ENCODE results near the gene OR4D10.

The OR4D10 gene

DNA sequence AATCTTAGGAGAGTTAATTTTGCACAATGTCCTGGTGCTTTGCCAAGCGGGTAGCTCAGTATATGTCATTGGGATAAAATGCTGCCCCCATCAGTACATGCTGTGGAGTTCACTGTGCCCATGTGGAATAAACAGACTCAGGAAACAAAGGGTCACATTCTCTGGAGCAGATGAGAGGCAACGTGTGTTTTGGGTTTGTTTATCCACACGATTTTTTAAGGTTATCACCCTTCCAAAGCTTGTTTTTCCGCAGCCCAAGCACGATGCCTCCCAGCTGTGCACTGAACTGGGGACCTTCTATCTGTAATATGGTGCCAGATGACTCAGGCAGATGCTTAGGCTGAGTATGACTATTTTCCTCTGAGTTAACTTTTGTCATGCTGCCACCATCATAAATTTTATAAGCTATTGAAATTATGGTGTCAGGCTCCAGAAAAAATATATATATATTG lies 9.9 kb upstream of the OR4D10 start:
- DNase-seq = no peak
- H3K27me3 Mint-ChIP-seq (ENCODE audit: low read depth, poor library complexity) = no peaks in the 10 kb centered on the region
- H3K9me3 Mint-ChIP-seq = peaks cover 8% of the 10 kb centered on the region
- H3K27ac Mint-ChIP-seq = no peak overlapping the region
- no peaks in the 10 kb centered on the region for H3K36me3 Mint-ChIP-seq (ENCODE audit: low read depth)
- no peaks in the 10 kb centered on the region for H3K4me1 Mint-ChIP-seq
- no peak for TF ChIP-seq CTCF (IDR thresholded peaks at IDR 0.05)
- H3K4me3 Mint-ChIP-seq = no peak overlapping the region

GRCh38 chr11:59475176-59475575 lies 2.1 kb downstream of the OR4D10 start:
- Mint-ChIP-seq H3K27ac (no peak overlapping the region), H3K4me3 (no peak overlapping the region), H3K36me3 (ENCODE audit: low read depth) (no peaks in the 10 kb centered on the region), H3K9me3 (no peaks in the 10 kb centered on the region), H3K4me1 (no peaks in the 10 kb centered on the region), H3K27me3 (ENCODE audit: low read depth, poor library complexity) (peaks cover 4% of the 10 kb centered on the region)
- no peak for DNase-seq
- TF ChIP-seq CTCF (IDR thresholded peaks at IDR 0.05) = no peak

DNA sequence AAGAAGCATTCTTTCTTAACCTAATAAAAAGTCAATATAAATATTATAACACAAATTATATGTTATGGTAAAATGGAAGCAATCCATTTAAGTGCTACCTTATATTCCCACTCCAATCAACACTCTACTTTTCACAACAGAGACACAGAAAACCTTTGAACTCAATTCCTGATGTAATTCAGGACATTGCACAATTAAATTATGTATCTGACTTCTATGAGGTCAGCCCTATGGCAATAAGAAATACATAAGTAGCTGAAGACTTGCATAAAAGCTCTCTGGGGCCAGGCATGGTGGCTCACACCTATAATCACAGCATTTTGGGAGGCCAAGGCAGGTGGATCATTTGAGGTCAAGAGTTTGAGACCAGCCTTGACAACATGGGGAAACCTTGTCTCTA lies 6.8 kb downstream of the OR4D10 start:
- Mint-ChIP-seq H3K4me1 (no peaks in the 10 kb centered on the region), H3K36me3 (ENCODE audit: low read depth) (no peaks in the 10 kb centered on the region), H3K9me3 (no peaks in the 10 kb centered on the region), H3K27me3 (ENCODE audit: low read depth, poor library complexity) (no peaks in the 10 kb centered on the region), H3K4me3 (no peak overlapping the region), H3K27ac (no peak overlapping the region)
- no peak for DNase-seq
- TF ChIP-seq CTCF (IDR thresholded peaks at IDR 0.05) = no peak

DNA sequence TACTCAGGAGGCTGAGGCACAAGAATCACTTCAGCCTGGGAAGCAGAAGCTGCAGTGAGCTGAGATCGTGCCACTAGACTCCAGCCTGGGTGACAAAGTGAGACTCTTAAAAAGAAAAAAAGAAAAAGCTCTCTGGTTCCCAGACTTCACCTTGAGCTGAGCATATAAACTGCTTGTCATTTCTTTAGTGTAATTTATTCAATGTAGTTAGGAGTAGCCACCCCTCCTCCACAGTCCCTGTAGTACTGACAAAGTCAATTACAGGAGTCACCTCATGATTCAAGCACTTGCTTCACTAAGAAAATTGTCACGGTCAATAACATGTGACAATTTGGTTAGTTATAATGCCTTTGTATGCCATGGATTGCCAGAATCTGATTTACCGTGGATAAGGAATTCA lies 7.2 kb downstream of the OR4D10 start:
- Mint-ChIP-seq H3K27me3 (ENCODE audit: low read depth, poor library complexity) (no peaks in the 10 kb centered on the region), H3K4me3 (no peak overlapping the region), H3K9me3 (no peaks in the 10 kb centered on the region), H3K4me1 (no peaks in the 10 kb centered on the region), H3K27ac (no peak overlapping the region), H3K36me3 (ENCODE audit: low read depth) (no peaks in the 10 kb centered on the region)
- no peak for TF ChIP-seq CTCF (IDR thresholded peaks at IDR 0.05)
- no peak for DNase-seq

- DNase-seq = no peak
- H3K4me1 Mint-ChIP-seq = no peaks in the 10 kb centered on the region
- no peak overlapping the region for H3K27ac Mint-ChIP-seq
- H3K36me3 Mint-ChIP-seq (ENCODE audit: low read depth) = no peaks in the 10 kb centered on the region
- no peaks in the 10 kb centered on the region for H3K27me3 Mint-ChIP-seq (ENCODE audit: low read depth, poor library complexity)
- H3K4me3 Mint-ChIP-seq = no peak overlapping the region
- no peak for TF ChIP-seq CTCF (IDR thresholded peaks at IDR 0.05)
- peaks cover 5% of the 10 kb centered on the region for H3K9me3 Mint-ChIP-seq
Measured at GRCh38 chr11:59501931-59502330, 28.8 kb downstream of the OR4D10 start.

DNA sequence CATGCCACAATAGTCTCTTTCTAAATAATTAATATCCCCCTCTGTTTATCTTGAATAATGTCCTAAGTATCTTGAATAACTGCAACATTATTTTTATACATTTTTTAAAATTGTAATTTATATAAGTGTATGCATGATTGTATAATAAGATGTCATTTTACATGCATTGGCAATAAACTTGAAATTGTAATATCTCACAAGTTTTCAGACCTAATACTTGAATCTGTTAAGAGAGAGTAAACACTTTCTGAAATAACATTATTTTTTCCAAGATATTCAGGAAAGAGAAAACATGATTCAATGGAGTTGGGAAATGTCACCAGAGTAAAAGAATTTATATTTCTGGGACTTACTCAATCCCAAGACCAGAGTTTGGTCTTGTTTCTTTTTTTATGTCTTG lies 30.2 kb downstream of the OR4D10 start, which contains the start of gene OR4D11:
OR4D11 (plus strand) TSS at position 301 of the 400 bp plus-strand sequence; CDS start at position 301, 0 bp downstream.
- Mint-ChIP-seq H3K36me3 (ENCODE audit: low read depth) (no peaks in the 10 kb centered on the region), H3K9me3 (peaks cover 5% of the 10 kb centered on the region), H3K4me3 (no peak within 1 kb of the TSS), H3K27me3 (ENCODE audit: low read depth, poor library complexity) (no peaks in the 10 kb centered on the region), H3K27ac (no peak within 1 kb of the TSS), H3K4me1 (no peaks in the 10 kb centered on the region)
- no peak for DNase-seq
- TF ChIP-seq CTCF (IDR thresholded peaks at IDR 0.05) = no peak

All from nephron progenitor cell (in vitro differentiated cells).